Chondrocyte (in vitro differentiated cells): ENCODE measurements around the gene TMTC1. TPM values are rescaled to one million over a fixed set of nuclear protein-coding genes. Genes with fewer than 3 reads are reported as not detected.

ENCODE experiments used
- DNase-seq: peaks from one replicate; pipeline ENCODE4 v3.0.0; 2021; ENCODE audit warnings: mixed read lengths, low spot score
- H3K27ac Mint-ChIP-seq: one replicate; pipeline ENCODE4 v1.8.0; 2021; ENCODE audit warnings: mild to moderate bottlenecking, moderate library complexity, mixed read lengths; ENCODE audit not compliant: unreplicated experiment
- H3K27me3 Mint-ChIP-seq: 2 replicates; pipeline ENCODE4 v1.8.0; 2021; ENCODE audit warnings: low read depth, mixed read lengths
- H3K36me3 Mint-ChIP-seq: 2 replicates; pipeline ENCODE4 v1.8.0; 2021; ENCODE audit warnings: low read depth, mixed read lengths
- H3K4me1 Mint-ChIP-seq: 2 replicates; pipeline ENCODE4 v1.8.0; 2021; ENCODE audit warnings: low read depth, mild to moderate bottlenecking, mixed read lengths
- H3K4me3 Mint-ChIP-seq: one replicate; pipeline ENCODE4 v1.8.0; 2021; ENCODE audit warnings: mild to moderate bottlenecking, moderate library complexity, mixed read lengths; ENCODE audit not compliant: unreplicated experiment
- H3K9me3 Mint-ChIP-seq: 2 replicates; pipeline ENCODE4 v1.8.0; 2021; ENCODE audit warnings: low read depth, mixed read lengths
- total RNA-seq: library from RNA; stranded (reverse); gene quantifications from 3 replicates; pipeline ENCODE4 v1.2.1, GENCODE V29; 2021
- TF ChIP-seq, protein P1 (sequence below): fragments of 200-600 bp; sonication (generic); IDR thresholded peaks from 2 replicates; pipeline ENCODE4 v1.5.0; 2021; ENCODE audit warnings: antibody characterized with exemption, mild to moderate bottlenecking, moderate library complexity

TMTC1 gene
- total RNA-seq, 1 donor from 2014 or later, result 25.2 TPM

DNA sequence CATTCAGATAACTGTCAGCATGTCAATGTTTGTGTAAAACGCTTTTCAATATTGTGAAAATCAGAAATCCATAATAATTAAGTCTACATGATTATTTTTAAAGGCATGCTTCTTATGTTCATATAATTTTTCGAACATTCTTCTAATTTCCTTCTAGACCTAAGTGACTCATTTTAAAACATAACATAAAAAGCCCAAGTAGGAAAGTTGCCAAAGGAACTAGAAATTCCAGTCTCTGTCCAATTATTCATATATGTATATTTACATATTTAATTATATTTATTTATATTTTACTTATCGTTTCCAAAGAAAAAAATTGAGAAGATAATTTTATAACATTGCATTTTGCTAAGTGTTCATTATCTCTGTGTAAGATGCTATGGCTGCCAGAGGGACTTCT is 110.4 kb downstream of the TMTC1 start:
- no peak overlapping the region for H3K27ac Mint-ChIP-seq
- no peak for DNase-seq

DNA sequence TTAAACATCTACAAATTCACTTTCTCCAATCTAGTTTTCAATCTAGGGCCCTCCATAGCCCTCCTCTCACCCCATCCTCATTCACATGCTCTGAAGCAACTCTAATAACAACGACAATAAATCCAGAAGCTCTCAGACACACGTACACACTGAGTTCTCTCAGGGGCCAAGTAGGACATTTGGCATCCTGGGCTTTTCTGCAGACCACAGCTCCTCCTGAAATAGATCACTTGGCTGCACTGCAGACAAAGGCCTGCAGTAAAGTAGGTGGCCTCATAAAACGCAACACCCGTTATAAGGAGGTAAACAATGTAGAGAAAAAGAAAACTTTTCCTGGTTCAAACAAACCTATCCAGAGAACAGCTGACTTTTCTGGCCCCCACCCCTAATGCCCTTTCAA is 111.2 kb downstream of the TMTC1 start:
- Mint-ChIP-seq H3K27ac (no peak overlapping the region), H3K4me3 (no peak overlapping the region), H3K36me3 (no peaks in the 10 kb centered on the region), H3K9me3 (no peaks in the 10 kb centered on the region), H3K4me1 (peaks cover 46% of the 10 kb centered on the region), H3K27me3 (no peaks in the 10 kb centered on the region)
- TF ChIP-seq, protein P1, sequence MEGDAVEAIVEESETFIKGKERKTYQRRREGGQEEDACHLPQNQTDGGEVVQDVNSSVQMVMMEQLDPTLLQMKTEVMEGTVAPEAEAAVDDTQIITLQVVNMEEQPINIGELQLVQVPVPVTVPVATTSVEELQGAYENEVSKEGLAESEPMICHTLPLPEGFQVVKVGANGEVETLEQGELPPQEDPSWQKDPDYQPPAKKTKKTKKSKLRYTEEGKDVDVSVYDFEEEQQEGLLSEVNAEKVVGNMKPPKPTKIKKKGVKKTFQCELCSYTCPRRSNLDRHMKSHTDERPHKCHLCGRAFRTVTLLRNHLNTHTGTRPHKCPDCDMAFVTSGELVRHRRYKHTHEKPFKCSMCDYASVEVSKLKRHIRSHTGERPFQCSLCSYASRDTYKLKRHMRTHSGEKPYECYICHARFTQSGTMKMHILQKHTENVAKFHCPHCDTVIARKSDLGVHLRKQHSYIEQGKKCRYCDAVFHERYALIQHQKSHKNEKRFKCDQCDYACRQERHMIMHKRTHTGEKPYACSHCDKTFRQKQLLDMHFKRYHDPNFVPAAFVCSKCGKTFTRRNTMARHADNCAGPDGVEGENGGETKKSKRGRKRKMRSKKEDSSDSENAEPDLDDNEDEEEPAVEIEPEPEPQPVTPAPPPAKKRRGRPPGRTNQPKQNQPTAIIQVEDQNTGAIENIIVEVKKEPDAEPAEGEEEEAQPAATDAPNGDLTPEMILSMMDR, result no peak
- no peak for DNase-seq

More for the DNA sequence above, 110.4 kb downstream of the TMTC1 start:
- H3K9me3 Mint-ChIP-seq, result no peaks in the 10 kb centered on the region
- H3K27me3 Mint-ChIP-seq, result no peaks in the 10 kb centered on the region
- H3K4me1 Mint-ChIP-seq, result peaks cover 46% of the 10 kb centered on the region
- H3K36me3 Mint-ChIP-seq, result no peaks in the 10 kb centered on the region
- TF ChIP-seq, protein P1, result no peak
- no peak overlapping the region for H3K4me3 Mint-ChIP-seq

DNA sequence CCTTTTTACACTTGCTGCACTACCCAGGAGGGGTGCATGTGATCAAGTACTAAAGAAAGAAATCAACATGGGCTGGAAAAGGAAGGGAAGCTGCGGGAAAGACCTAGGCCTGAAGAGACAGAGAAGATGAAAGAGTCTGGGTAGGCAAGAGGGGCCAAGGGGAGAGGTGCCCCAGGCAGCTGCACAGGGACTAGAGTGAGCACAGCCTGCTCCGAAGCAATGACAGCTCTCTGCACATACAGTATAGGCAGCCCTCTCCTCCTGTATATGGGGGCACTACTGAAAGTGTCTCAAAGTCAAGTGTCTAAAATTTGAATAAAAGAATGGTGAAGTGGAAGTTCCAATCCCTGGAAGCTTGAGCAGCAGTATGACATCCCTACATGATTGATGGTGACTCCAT is 112.0 kb downstream of the TMTC1 start:
- Mint-ChIP-seq H3K4me3 (no peak overlapping the region), H3K27ac (no peak overlapping the region), H3K4me1 (peaks cover 43% of the 10 kb centered on the region), H3K9me3 (no peaks in the 10 kb centered on the region), H3K27me3 (no peaks in the 10 kb centered on the region), H3K36me3 (no peaks in the 10 kb centered on the region)
- no peak for DNase-seq
- TF ChIP-seq, protein P1, result no peak

DNA sequence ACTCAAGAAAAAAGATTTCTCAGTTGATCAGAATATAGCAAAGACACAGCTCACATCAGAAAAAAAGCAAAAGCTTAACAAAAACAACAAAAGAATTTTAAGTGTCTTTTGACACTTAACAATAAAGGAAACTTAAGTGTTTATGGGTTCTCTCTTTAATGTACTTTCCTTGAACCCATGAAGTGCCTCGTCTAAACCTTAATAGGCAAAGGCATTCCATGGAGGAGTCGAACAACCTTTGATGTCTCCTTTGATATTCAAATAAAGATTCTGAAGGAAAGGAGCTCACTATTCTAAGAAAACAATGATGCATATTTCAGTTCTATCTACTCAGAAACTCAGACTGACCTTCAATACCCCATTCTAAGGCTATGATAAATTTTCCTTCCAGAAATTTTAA is 116.7 kb downstream of the TMTC1 start:
- H3K9me3 Mint-ChIP-seq, result no peaks in the 10 kb centered on the region
- H3K27ac Mint-ChIP-seq, result no peak overlapping the region
- H3K27me3 Mint-ChIP-seq, result no peaks in the 10 kb centered on the region
- TF ChIP-seq, protein P1, result no peak
- no peak for DNase-seq
- no peak overlapping the region for H3K4me3 Mint-ChIP-seq
- H3K4me1 Mint-ChIP-seq, result peaks cover 4% of the 10 kb centered on the region
- no peaks in the 10 kb centered on the region for H3K36me3 Mint-ChIP-seq

DNA sequence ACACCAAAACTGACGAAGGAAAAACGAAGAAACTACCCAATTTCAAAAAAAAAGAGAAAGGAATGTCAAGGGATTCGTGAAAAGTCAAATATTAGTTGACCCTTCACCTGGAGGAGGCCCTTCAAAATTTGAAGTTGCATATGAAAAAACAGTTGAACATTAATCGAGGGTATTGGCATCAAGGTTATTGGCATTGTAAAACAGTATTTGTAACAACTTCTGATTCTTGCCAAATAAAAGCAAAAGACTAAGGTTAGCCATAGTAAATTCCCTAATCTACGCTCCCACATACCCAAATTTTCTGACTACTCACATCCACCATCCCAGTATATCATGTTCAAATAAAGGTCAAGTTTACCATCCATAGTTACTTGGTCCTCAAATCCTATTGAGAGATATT is 118.6 kb downstream of the TMTC1 start:
- no peaks in the 10 kb centered on the region for H3K9me3 Mint-ChIP-seq
- TF ChIP-seq, protein P1, result no peak
- no peaks in the 10 kb centered on the region for H3K4me1 Mint-ChIP-seq

More for the DNA sequence above, 118.6 kb downstream of the TMTC1 start:
- H3K4me3 Mint-ChIP-seq, result no peak overlapping the region
- H3K36me3 Mint-ChIP-seq, result no peaks in the 10 kb centered on the region
- no peak overlapping the region for H3K27ac Mint-ChIP-seq
- no peaks in the 10 kb centered on the region for H3K27me3 Mint-ChIP-seq
- no peak for DNase-seq
